COR-L47 (cell line): ENCODE results near the gene BAZ1B.
"Not testable (repeated sequence)": the region's sequence is repeated elsewhere in the genome, so short reads cannot be mapped to it uniquely, and the experiment has no call there.

Source experiments
- DNase-seq: peaks from one replicate; lab custom pipeline; 2025; lab: John Stamatoyannopoulos, UW

The BAZ1B gene

DNA sequence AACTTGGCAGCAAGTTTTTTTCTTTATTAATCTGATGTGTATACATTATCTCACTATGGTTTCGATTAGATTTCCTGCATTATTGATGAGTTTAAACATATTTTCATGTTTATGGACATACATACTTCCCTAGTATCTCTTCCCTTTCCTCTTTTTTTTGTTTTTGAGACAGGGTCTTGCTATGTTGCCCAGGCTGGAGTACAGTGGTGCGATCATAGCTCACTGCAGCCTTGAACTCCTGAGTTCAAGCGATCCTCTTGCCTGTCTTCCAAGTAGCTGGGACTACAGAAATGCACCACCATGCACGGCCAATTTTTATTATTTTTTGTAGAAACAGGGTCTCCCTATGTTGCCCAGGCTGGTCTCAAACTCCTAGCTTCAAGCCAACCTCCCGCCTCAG is 18.9 kb downstream of the BAZ1B start:
- DNase-seq, result no peak

- no peak for DNase-seq
These were observed 25.5 kb downstream of the BAZ1B start for GRCh38 chr7:73496626-73497025.

DNA sequence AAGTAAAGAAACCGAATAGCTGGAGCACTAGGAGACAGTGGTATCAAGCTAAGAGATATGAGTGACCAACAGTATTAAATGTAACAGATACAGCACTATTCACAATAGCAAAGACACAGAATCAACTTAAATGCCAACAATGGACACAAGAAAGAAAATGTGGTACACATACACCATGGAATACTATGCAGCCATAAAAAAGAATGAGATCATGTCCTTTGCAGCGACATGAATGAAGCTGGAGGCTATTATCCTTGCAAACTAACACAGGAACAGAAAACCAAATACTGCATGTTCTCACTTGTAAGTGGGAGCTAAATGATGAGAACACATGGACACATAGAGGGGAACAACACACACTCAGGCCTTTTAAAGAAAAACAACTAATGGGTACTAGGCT is 26.6 kb downstream of the BAZ1B start:
- DNase-seq, result not testable (repeated sequence)

DNA sequence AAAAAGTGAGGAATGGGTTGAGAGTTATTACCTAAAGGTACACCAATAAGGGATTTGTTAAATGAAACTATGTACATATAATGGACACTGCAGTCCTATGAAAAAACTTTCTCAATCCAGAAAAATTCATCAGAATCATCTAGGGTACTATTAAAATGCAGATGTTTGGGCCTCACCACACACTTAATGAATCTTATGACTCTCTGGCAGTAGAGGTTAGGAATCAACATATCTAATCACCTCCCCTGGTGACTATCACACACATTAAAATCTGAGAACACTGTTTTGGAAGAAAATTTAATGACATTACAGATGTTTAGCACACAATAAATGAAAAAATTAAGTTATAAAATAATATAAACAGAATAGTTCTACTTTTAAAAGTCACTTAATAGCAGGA is 32.1 kb downstream of the BAZ1B start:
- no peak for DNase-seq

GRCh38 chr7:73487486-73487885 is 34.6 kb downstream of the BAZ1B start:
- DNase-seq, result no peak

GRCh38 chr7:73483171-73483570 is 38.9 kb downstream of the BAZ1B start:
- no peak for DNase-seq

GRCh38 chr7:73482746-73483145 is 39.3 kb downstream of the BAZ1B start:
- DNase-seq, result no peak

- DNase-seq, result not testable (repeated sequence)
These were observed 40.6 kb downstream of the BAZ1B start for GRCh38 chr7:73481521-73481920.

GRCh38 chr7:73478549-73478948 is 43.5 kb downstream of the BAZ1B start:
- no peak for DNase-seq

- DNase-seq, result no peak
These were observed 44.7 kb downstream of the BAZ1B start for GRCh38 chr7:73477376-73477775.

DNA sequence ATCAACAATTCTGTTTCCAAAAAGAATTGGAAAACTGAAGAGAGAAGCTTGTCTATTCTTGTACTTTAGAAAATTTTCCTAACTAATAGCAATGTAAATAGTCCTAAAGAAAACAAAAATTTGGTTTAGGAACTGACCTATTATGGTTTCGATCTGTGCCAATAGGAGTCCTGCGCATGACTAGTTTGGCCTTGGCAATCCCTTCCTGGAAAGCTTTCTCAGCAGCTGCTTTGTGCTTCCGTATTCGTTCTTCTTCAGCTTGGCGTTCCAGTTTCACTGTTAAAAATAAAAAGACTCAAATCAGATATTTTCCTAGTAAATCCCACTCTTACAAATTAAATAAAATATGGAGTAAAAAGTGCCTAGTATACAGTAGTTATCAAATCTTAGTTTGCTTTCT is 51.9 kb downstream of the BAZ1B start:
- DNase-seq, result no peak

GRCh38 chr7:73467046-73467445 is 55.0 kb downstream of the BAZ1B start:
- DNase-seq, result not testable (repeated sequence)

DNA sequence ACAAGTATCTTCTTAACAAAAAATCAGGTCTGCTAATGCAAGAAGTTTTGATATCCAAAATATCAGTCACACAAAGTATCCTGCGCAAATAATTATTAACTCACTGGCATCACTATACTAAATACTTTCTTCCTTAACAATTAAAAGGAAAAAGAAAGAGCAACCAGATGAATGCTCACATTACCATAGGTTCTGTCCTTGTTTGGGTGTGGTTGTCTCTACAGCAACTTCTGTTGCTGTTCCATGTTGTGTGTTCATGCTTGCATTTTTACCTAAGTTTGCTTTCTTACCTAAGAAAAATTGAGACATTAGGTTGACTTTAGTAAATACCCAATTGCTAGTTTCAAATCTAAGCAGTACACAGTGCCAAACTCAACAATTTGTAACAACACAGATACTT is 56.0 kb downstream of the BAZ1B start:
- no peak for DNase-seq

- DNase-seq, result no peak
These were observed 58.1 kb downstream of the BAZ1B start for GRCh38 chr7:73463966-73464365.

GRCh38 chr7:73463260-73463659 is 58.8 kb downstream of the BAZ1B start:
- DNase-seq, result no peak

GRCh38 chr7:73461782-73462285 is 60.3 kb downstream of the BAZ1B start:
- no peak for DNase-seq

- no peak for DNase-seq
These were observed 67.7 kb downstream of the BAZ1B start for GRCh38 chr7:73454424-73454823.

GRCh38 chr7:73452999-73453635 is 69.0 kb downstream of the BAZ1B start:
- no peak for DNase-seq

DNA sequence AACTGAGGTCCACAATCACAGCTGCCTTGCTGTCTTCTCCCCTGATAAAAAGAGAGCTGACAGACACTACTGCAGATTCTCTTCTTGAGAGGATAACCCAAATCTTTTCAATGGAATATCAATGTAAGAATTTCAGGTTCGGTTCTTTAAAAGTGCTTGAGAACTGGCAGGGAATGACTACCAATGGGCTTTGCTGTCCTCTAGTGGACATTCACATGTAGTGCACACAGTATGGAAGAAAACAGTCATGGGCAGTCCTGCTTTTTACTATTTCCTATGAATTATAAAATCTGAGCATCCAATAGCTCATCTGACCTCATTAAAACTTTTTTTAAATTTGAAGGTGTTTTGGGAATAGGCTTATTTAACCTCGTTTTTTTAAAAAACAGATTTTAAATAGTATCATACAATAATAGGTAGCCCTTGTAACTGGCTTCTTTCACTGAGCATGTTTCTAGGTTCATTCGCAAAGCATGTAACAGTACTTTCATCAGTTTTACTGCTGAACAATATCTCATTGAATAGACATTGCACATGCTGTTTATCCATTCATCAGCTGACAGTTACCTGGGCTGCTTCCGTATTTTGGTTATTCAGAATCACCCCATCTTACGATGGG is 70.2 kb downstream of the BAZ1B start:
- DNase-seq, result peak; percentile 25

GRCh38 chr7:73449422-73449821 is 72.7 kb downstream of the BAZ1B start:
- DNase-seq, result peak; percentile 93

GRCh38 chr7:73448609-73449008 is 73.5 kb downstream of the BAZ1B start:
- DNase-seq, result no peak

- no peak for DNase-seq
These were observed 74.9 kb downstream of the BAZ1B start for GRCh38 chr7:73447121-73447733.

- peak; percentile 40 for DNase-seq
These were observed 75.4 kb downstream of the BAZ1B start for GRCh38 chr7:73446682-73447081.
